ENCODE measurements around the gene HSD17B14. TPM values are rescaled to one million over a fixed set of nuclear protein-coding genes. Genes with fewer than 3 reads are reported as not detected.

The HSD17B14 gene
- total and polyA plus RNA-seq, 2 experiments from 2014 or later = 8.4 to 11.7 TPM

DNA sequence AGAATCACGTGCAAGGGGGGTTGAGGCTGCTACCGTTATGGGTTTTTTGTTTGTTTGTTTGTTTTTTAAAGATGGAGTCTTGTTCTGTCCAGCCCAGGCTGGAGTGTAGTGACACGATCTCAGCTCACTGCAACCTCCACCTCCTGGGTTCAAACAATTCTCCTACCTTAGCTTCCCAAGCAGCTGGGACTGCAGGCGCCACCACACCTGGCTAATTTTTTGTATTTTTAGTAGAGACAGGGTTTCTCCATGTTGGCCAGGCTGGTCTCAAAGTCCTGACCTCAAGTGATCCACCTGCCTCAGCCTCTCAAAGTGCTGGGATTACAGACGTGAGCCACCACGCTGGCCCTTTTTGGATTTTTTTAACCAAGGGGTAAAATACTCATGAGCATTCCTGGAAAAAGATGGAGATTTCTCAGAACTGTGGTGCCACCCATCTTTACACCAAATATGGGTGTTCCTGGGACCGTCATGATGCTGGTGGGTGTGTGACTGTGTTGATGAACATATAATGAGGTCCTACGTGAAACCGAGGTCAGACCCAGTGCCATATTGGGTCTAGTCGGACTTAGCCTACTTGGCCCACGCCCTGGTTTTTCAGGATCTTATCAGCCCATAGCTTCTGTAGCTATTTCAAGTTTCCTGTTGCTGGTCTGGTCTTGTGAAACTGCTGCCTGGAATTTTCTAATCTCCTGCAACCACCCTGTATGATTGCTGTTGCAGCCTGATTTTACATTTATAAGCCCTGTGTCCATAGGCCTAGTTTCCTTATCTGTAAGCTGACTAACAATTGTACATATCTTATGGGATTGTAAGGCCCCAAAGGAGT is 42.1 kb upstream of the HSD17B14 start (continued):
- TF ChIP-seq, protein P1, sequence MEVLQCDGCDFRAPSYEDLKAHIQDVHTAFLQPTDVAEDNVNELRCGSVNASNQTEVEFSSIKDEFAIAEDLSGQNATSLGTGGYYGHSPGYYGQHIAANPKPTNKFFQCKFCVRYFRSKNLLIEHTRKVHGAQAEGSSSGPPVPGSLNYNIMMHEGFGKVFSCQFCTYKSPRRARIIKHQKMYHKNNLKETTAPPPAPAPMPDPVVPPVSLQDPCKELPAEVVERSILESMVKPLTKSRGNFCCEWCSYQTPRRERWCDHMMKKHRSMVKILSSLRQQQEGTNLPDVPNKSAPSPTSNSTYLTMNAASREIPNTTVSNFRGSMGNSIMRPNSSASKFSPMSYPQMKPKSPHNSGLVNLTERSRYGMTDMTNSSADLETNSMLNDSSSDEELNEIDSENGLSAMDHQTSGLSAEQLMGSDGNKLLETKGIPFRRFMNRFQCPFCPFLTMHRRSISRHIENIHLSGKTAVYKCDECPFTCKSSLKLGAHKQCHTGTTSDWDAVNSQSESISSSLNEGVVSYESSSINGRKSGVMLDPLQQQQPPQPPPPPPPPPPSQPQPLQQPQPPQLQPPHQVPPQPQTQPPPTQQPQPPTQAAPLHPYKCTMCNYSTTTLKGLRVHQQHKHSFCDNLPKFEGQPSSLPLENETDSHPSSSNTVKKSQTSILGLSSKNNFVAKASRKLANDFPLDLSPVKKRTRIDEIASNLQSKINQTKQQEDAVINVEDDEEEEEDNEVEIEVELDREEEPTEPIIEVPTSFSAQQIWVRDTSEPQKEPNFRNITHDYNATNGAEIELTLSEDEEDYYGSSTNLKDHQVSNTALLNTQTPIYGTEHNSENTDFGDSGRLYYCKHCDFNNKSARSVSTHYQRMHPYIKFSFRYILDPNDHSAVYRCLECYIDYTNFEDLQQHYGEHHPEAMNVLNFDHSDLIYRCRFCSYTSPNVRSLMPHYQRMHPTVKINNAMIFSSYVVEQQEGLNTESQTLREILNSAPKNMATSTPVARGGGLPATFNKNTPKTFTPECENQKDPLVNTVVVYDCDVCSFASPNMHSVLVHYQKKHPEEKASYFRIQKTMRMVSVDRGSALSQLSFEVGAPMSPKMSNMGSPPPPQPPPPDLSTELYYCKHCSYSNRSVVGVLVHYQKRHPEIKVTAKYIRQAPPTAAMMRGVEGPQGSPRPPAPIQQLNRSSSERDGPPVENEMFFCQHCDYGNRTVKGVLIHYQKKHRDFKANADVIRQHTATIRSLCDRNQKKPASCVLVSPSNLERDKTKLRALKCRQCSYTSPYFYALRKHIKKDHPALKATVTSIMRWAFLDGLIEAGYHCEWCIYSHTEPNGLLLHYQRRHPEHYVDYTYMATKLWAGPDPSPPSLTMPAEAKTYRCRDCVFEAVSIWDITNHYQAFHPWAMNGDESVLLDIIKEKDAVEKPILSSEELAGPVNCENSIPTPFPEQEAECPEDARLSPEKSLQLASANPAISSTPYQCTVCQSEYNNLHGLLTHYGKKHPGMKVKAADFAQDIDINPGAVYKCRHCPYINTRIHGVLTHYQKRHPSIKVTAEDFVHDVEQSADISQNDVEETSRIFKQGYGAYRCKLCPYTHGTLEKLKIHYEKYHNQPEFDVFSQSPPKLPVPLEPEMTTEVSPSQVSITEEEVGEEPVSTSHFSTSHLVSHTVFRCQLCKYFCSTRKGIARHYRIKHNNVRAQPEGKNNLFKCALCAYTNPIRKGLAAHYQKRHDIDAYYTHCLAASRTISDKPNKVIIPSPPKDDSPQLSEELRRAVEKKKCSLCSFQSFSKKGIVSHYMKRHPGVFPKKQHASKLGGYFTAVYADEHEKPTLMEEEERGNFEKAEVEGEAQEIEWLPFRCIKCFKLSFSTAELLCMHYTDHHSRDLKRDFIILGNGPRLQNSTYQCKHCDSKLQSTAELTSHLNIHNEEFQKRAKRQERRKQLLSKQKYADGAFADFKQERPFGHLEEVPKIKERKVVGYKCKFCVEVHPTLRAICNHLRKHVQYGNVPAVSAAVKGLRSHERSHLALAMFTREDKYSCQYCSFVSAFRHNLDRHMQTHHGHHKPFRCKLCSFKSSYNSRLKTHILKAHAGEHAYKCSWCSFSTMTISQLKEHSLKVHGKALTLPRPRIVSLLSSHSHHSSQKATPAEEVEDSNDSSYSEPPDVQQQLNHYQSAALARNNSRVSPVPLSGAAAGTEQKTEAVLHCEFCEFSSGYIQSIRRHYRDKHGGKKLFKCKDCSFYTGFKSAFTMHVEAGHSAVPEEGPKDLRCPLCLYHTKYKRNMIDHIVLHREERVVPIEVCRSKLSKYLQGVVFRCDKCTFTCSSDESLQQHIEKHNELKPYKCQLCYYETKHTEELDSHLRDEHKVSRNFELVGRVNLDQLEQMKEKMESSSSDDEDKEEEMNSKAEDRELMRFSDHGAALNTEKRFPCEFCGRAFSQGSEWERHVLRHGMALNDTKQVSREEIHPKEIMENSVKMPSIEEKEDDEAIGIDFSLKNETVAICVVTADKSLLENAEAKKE (CRISPR knock-in tag; IDR thresholded peaks at IDR 0.05) = no peak
- TF ChIP-seq CREB1 (CRISPR knock-in tag; IDR thresholded peaks at IDR 0.05; ENCODE audit: low read depth) = no peak
- no peak for TF ChIP-seq EZH2phosphoT487 (IDR thresholded peaks at IDR 0.05; ENCODE audit: unreplicated experiment)
- TF ChIP-seq, protein P2, sequence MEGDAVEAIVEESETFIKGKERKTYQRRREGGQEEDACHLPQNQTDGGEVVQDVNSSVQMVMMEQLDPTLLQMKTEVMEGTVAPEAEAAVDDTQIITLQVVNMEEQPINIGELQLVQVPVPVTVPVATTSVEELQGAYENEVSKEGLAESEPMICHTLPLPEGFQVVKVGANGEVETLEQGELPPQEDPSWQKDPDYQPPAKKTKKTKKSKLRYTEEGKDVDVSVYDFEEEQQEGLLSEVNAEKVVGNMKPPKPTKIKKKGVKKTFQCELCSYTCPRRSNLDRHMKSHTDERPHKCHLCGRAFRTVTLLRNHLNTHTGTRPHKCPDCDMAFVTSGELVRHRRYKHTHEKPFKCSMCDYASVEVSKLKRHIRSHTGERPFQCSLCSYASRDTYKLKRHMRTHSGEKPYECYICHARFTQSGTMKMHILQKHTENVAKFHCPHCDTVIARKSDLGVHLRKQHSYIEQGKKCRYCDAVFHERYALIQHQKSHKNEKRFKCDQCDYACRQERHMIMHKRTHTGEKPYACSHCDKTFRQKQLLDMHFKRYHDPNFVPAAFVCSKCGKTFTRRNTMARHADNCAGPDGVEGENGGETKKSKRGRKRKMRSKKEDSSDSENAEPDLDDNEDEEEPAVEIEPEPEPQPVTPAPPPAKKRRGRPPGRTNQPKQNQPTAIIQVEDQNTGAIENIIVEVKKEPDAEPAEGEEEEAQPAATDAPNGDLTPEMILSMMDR (conservative IDR thresholded peaks at IDR 0.05; ENCODE audit: low read depth in 2 of 2) = no peak
- TF ChIP-seq, protein P3, sequence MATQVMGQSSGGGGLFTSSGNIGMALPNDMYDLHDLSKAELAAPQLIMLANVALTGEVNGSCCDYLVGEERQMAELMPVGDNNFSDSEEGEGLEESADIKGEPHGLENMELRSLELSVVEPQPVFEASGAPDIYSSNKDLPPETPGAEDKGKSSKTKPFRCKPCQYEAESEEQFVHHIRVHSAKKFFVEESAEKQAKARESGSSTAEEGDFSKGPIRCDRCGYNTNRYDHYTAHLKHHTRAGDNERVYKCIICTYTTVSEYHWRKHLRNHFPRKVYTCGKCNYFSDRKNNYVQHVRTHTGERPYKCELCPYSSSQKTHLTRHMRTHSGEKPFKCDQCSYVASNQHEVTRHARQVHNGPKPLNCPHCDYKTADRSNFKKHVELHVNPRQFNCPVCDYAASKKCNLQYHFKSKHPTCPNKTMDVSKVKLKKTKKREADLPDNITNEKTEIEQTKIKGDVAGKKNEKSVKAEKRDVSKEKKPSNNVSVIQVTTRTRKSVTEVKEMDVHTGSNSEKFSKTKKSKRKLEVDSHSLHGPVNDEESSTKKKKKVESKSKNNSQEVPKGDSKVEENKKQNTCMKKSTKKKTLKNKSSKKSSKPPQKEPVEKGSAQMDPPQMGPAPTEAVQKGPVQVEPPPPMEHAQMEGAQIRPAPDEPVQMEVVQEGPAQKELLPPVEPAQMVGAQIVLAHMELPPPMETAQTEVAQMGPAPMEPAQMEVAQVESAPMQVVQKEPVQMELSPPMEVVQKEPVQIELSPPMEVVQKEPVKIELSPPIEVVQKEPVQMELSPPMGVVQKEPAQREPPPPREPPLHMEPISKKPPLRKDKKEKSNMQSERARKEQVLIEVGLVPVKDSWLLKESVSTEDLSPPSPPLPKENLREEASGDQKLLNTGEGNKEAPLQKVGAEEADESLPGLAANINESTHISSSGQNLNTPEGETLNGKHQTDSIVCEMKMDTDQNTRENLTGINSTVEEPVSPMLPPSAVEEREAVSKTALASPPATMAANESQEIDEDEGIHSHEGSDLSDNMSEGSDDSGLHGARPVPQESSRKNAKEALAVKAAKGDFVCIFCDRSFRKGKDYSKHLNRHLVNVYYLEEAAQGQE (IDR thresholded peaks at IDR 0.05; ENCODE audit: unreplicated experiment) = no peak
